HG02610 (cell line): Measurements from ENCODE around the gene ZNF141.
"Not testable (repeated sequence)": the region's sequence is repeated elsewhere in the genome, so short reads cannot be mapped to it uniquely, and the experiment has no call there.

Experiments
- ATAC-seq: cut with Tn5 transposase; IDR thresholded peaks from one replicate; pipeline ENCODE4 v1.9.1; 2021; ENCODE audit warnings: mild to moderate bottlenecking, moderate library complexity; ENCODE audit not compliant: unreplicated experiment

Gene ZNF141

GRCh38 chr4:337143-337931 lies at the start of gene ZNF141:
Gene ZNF141, plus strand, starts transcription at chr4:337814. Its CDS starts 170 bp downstream, at chr4:337984.
- peak; percentile 98 for ATAC-seq

GRCh38 chr4:288891-289290 lies 48.7 kb upstream of the ZNF141 start:
- no peak for ATAC-seq

- no peak for ATAC-seq
These were observed 42.9 kb upstream of the ZNF141 start for GRCh38 chr4:294732-295131.

- ATAC-seq = no peak
These were observed 35.2 kb upstream of the ZNF141 start for GRCh38 chr4:302381-302780.

GRCh38 chr4:304516-304915 lies 33.1 kb upstream of the ZNF141 start:
- not testable (repeated sequence) for ATAC-seq

GRCh38 chr4:304969-305680 lies 32.5 kb upstream of the ZNF141 start, which contains the start of gene ZNF732:
Gene ZNF732, minus strand, starts transcription at chr4:305474. Its CDS starts 164 bp downstream, at chr4:305310.
- ATAC-seq = no peak

- no peak for ATAC-seq
These were observed 31.1 kb upstream of the ZNF141 start for GRCh38 chr4:306551-306961.

GRCh38 chr4:309807-310206 lies 27.8 kb upstream of the ZNF141 start:
- no peak for ATAC-seq

GRCh38 chr4:314296-314903 lies 23.2 kb upstream of the ZNF141 start:
- no peak for ATAC-seq

- no peak for ATAC-seq
These were observed 8.9 kb upstream of the ZNF141 start for GRCh38 chr4:328729-329128.

- no peak for ATAC-seq
These were observed 2.1 kb upstream of the ZNF141 start for GRCh38 chr4:335515-335914.

GRCh38 chr4:336099-336892 lies 1.3 kb upstream of the ZNF141 start:
- no peak for ATAC-seq

- no peak for ATAC-seq
These were observed 796 bp upstream of the ZNF141 start for GRCh38 chr4:336893-337142.

- ATAC-seq = peak; percentile 20
These were observed 531 bp downstream of the ZNF141 start for GRCh38 chr4:337932-338758.

- ATAC-seq = no peak
These were observed 1.1 kb downstream of the ZNF141 start for GRCh38 chr4:338759-339097.

GRCh38 chr4:340011-340410 lies 2.4 kb downstream of the ZNF141 start:
- ATAC-seq = no peak

GRCh38 chr4:373062-373839 lies 35.6 kb downstream of the ZNF141 start:
- ATAC-seq = no peak

- no peak for ATAC-seq
These were observed 36.9 kb downstream of the ZNF141 start for GRCh38 chr4:374298-375160.
